ENCODE data around the gene PARP8.

The PARP8 gene

GRCh38 chr5:50716134-50716533 is 49.7 kb downstream of the PARP8 start:
- H3K4me3 ChIP-seq (ENCODE audit: low read depth, low read length), result no peak overlapping the region
- TF ChIP-seq CTCF (IDR thresholded peaks at IDR 0.05; ENCODE audit: low read depth, low read length, missing control alignments), result no peak
- no peak for DNase-seq (ENCODE audit: low read depth)

GRCh38 chr5:50717651-50718050 is 51.2 kb downstream of the PARP8 start:
- DNase-seq (ENCODE audit: low read depth), result no peak
- no peak overlapping the region for H3K4me3 ChIP-seq (ENCODE audit: low read depth, low read length)
- no peak for TF ChIP-seq CTCF (IDR thresholded peaks at IDR 0.05; ENCODE audit: low read depth, low read length, missing control alignments)

GRCh38 chr5:50720061-50720710 is 53.7 kb downstream of the PARP8 start:
- no peak overlapping the region for H3K4me3 ChIP-seq (ENCODE audit: low read depth, low read length)
- no peak for DNase-seq (ENCODE audit: low read depth)
- TF ChIP-seq CTCF (IDR thresholded peaks at IDR 0.05; ENCODE audit: low read depth, low read length, missing control alignments), result no peak

- no peak for DNase-seq (ENCODE audit: low read depth)
- no peak for TF ChIP-seq CTCF (IDR thresholded peaks at IDR 0.05; ENCODE audit: low read depth, low read length, missing control alignments)
- H3K4me3 ChIP-seq (ENCODE audit: low read depth, low read length), result no peak overlapping the region
Observed at GRCh38 chr5:50722223-50722622, 55.8 kb downstream of the PARP8 start.

- no peak overlapping the region for H3K4me3 ChIP-seq (ENCODE audit: low read depth, low read length)
- no peak for DNase-seq (ENCODE audit: low read depth)
- no peak for TF ChIP-seq CTCF (IDR thresholded peaks at IDR 0.05; ENCODE audit: low read depth, low read length, missing control alignments)
Observed at GRCh38 chr5:50724262-50724661, 57.8 kb downstream of the PARP8 start.

- TF ChIP-seq CTCF (IDR thresholded peaks at IDR 0.05; ENCODE audit: low read depth, low read length, missing control alignments), result no peak
- no peak for DNase-seq (ENCODE audit: low read depth)
- H3K4me3 ChIP-seq (ENCODE audit: low read depth, low read length), result no peak overlapping the region
Observed at GRCh38 chr5:50725800-50726474, 59.5 kb downstream of the PARP8 start.

Measured in GM12864 (cell line).